Mucosa of rectum (tissue), 2 donors: ENCODE results near the gene DCAF4.

Experiments
- H3K27ac ChIP-seq, 2 donors: one replicate each; pipeline ENCODE4 v1.7.0; 2013; ENCODE audit warnings: inconsistent platforms in 2 of 2, low read depth in 2 of 2, low read length in 2 of 2
- H3K27me3 ChIP-seq, 2 donors: one replicate each; pipeline ENCODE4 v1.7.0; 2013; ENCODE audit warnings: low read length in 2 of 2; ENCODE audit not compliant: control insufficient read depth in 2 of 2, insufficient read depth in 2 of 2
- H3K36me3 ChIP-seq, 2 donors: one replicate each; pipeline ENCODE4 v1.7.0; 2013; ENCODE audit warnings: low read length in 2 of 2; ENCODE audit not compliant: control insufficient read depth in 2 of 2, insufficient read depth in 2 of 2
- H3K4me1 ChIP-seq, 2 donors: one replicate each; pipeline ENCODE4 v1.7.0; 2013; ENCODE audit warnings: low read length in 2 of 2, mild to moderate bottlenecking in 1 of 2; ENCODE audit not compliant: control insufficient read depth in 2 of 2, insufficient read depth in 2 of 2
- H3K4me3 ChIP-seq, 2 donors: one replicate each; pipeline ENCODE4 v1.7.0; 2013; ENCODE audit warnings: low read length in 2 of 2
- H3K9ac ChIP-seq, 2 donors: one replicate each; pipeline ENCODE4 v1.7.0; 2013; ENCODE audit warnings: low read length in 2 of 2, low read depth in 1 of 2, mild to moderate bottlenecking in 1 of 2
- H3K9me3 ChIP-seq, 2 donors: one replicate each; pipeline ENCODE4 v1.7.0; 2013; ENCODE audit warnings: low read length in 2 of 2; ENCODE audit not compliant: control insufficient read depth in 2 of 2
- donor health status: healthy.
- donor health status: Normal muscosa, but diverticular disease.

Gene DCAF4

DNA sequence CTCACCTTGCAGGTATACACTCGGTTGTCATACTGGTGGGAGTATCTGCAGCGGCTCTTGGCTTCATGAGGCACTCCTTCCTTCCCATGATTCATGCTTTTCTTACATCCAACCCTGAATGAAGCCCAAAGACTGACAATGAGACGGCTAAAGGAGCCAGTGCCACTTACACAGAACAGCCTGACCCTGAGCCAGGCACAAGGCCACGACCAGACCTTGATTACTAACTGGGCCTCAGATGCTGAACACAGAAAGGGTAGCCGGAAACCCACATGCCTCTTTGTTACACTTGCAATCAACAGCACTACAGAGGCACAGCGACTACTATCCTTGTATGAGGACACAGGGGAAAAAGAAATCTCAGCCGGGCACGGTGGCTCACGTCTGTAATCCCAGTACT is 52.6 kb downstream of the DCAF4 start:
- Histone ChIP-seq H3K36me3 (peaks cover 45% of the 10 kb centered on the region in 2 donors), H3K9me3 (no peaks in the 10 kb centered on the region), H3K27ac (no peak overlapping the region), H3K9ac (no peak overlapping the region), H3K27me3 (no peaks in the 10 kb centered on the region), H3K4me1 (no peaks in the 10 kb centered on the region), H3K4me3 (no peak overlapping the region)

DNA sequence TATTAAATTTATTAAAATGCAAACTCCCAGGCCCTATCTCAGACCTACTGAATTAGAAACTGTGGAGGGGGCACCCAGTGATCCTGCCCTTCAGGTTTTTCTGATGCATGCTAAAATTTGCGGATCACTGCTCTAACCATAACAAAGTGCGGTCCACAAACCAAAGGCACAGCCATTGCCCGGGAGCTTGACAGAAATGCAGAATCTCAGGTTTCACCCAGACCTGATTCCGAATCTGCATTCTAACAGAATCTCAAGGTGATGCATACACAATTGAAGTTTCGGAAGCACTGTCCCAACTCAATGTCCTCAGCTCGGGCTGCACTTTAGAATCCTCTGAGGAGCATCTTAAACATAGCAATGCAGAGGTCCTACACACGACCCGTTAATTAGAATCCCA is 54.6 kb downstream of the DCAF4 start:
- Histone ChIP-seq H3K4me1 (no peaks in the 10 kb centered on the region), H3K27ac (no peak overlapping the region), H3K27me3 (no peaks in the 10 kb centered on the region), H3K4me3 (no peak overlapping the region), H3K36me3 (peaks cover 31 to 34% of the 10 kb centered on the region in 2 donors), H3K9me3 (no peaks in the 10 kb centered on the region), H3K9ac (no peak overlapping the region)

DNA sequence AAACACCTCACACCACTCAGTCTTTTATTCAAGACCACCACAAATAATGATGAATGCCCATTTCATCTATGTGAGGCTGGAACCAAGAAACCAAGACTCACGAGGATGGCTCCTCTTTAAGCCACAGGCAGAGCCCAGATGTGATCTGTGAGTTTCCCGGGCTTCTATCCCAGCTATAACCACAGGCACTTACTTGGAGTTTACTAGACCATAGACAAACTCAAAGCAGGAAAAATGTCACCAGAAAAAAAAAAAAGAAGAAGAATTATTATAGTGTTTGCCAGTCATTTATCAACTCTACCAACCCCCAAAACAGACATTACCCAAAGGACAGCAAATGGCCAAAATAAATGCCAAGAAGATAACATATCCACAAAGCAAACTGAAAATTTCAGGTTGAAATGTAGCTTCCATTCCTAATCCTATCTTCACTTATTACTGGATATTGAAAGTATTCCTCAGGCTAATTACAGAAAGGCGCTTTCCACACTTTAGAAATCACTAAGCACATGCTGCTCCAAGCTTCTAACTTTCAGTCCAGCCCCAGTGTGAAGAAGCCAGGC is 56.0 kb downstream of the DCAF4 start:
- Histone ChIP-seq H3K9me3 (no peaks in the 10 kb centered on the region), H3K27ac (no peak overlapping the region), H3K4me3 (no peak overlapping the region), H3K27me3 (no peaks in the 10 kb centered on the region), H3K9ac (no peak overlapping the region), H3K4me1 (no peaks in the 10 kb centered on the region), H3K36me3 (peaks cover 32% of the 10 kb centered on the region in 2 donors)

DNA sequence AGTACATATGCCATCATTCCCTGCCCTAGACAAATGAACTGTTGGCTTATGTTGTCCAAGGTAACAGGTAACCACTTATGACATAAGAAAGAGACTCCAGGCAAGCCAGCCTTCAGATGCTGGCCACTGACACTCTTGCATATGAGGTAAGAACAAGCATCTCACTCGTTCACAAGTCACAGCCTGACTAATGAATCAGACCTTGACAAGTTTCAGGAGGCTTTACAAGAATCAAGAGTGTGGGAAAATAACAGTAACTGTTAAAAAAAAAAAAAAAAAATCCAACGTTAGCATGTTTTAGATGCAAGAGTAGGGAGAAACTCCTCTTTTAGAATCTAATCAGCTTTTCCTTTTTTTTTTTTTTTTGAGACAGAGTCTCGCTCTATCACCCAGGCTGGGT is 60.0 kb downstream of the DCAF4 start:
- H3K9me3 ChIP-seq: no peaks in the 10 kb centered on the region
- no peak overlapping the region for H3K9ac ChIP-seq
- no peaks in the 10 kb centered on the region for H3K27me3 ChIP-seq
- no peaks in the 10 kb centered on the region for H3K4me1 ChIP-seq
- no peak overlapping the region for H3K4me3 ChIP-seq
- no peak overlapping the region for H3K27ac ChIP-seq
- H3K36me3 ChIP-seq: peaks cover 14 to 18% of the 10 kb centered on the region in 2 donors

DNA sequence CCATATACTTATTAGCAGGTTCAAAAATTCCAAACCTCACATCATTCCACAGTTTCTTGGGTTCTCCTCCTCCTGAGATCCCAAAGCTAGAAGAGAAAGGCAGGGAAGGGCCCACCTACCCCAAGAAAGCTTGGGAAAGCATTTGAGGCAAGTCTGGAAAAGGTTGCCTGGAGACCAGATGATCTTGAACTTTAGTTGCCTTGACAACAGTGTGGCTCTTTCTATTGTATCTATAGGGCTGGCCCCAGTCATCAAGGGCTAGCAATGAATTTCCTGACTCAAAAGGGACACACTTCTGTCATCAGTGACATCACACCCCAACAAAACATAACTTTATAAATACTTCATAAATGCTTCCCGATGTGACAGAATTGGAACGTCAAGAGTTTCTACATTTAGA is 60.6 kb downstream of the DCAF4 start:
- no peaks in the 10 kb centered on the region for H3K27me3 ChIP-seq
- no peak overlapping the region for H3K9ac ChIP-seq
- H3K4me3 ChIP-seq: no peak overlapping the region
- H3K9me3 ChIP-seq: no peaks in the 10 kb centered on the region
- H3K4me1 ChIP-seq: no peaks in the 10 kb centered on the region
- peaks cover 10 to 20% of the 10 kb centered on the region in 2 donors for H3K36me3 ChIP-seq
- no peak overlapping the region for H3K27ac ChIP-seq

DNA sequence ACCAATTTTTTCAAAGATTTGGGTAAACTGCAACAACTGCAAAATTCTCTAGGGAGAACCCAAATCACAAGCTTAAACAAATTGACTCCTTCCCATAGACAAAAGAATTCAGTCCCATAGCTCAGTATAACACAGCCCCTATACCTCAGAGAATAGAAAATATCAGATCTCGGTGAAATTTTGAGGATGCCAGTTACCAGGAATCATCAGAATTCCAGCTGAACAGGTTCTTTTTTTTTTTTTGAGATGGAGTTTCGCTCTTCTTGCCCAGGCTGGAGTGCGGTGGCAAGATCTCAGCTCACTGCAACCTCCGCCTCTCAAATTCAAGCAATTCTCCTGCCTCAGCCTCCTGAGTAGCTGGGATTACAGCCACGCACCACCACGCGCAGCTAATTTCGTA is 63.9 kb downstream of the DCAF4 start:
- no peak overlapping the region for H3K27ac ChIP-seq
- no peaks in the 10 kb centered on the region for H3K27me3 ChIP-seq
- H3K36me3 ChIP-seq: peaks cover 18 to 22% of the 10 kb centered on the region in 2 donors
- no peak overlapping the region for H3K9ac ChIP-seq
- H3K4me3 ChIP-seq: no peak overlapping the region
- H3K9me3 ChIP-seq: no peaks in the 10 kb centered on the region
- no peaks in the 10 kb centered on the region for H3K4me1 ChIP-seq

DNA sequence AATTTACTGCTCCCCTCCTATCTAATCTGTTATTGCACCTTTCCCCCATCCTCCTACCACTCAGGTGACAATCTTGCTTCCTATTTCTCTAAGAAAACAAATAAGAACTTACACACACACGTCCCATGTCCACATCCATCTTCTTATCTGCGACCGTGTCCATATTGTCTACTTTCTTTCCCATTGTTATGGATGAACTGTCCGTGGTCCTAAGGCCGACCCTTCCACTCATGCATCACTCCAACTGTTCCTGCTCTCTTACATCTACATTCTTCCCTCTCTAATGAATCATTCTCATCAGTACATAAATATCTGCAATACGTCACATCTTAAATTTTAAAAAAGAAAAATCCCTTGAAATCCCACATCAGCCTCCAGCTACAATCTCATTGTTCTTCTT is 70.7 kb downstream of the DCAF4 start:
- no peak overlapping the region for H3K27ac ChIP-seq
- H3K9ac ChIP-seq: no peak overlapping the region
- peaks cover 31 to 35% of the 10 kb centered on the region in 2 donors for H3K36me3 ChIP-seq
- H3K4me3 ChIP-seq: no peak overlapping the region
- H3K9me3 ChIP-seq: no peaks in the 10 kb centered on the region
- no peaks in the 10 kb centered on the region for H3K4me1 ChIP-seq
- H3K27me3 ChIP-seq: no peaks in the 10 kb centered on the region

DNA sequence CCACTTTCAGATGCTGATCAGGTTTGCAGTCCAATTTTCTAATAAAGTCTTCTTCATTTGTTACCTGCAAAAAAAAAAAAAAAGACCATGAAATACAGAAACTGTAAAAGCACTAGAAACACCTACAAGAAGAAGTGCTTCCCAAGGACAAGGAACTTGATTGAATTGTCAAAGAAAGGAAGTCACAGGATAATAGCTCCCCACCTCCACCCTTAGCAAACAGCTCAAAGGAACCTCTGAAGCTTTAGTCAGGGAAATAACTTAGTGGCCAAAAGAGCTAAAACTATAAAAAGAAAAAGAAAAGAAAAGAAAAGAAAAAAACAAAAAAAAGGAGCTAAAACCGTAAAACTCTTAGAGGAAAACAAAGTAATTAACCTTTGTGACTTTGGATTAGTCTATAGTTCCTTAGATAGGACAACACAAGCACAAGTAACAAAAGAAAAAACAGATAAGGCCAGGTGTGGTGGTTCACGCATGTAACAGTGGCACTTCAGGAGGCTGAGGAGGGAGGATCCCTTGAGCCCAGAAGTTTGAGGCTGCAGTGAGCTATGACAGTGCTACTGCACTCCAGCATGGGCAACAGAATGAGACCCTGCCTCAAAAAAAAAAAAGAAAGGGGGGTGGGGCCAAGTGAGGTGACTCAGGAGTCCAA is 72.1 kb downstream of the DCAF4 start:
- H3K9me3 ChIP-seq: no peaks in the 10 kb centered on the region
- no peaks in the 10 kb centered on the region for H3K27me3 ChIP-seq
- H3K27ac ChIP-seq: no peak overlapping the region
- no peak overlapping the region for H3K9ac ChIP-seq
- H3K4me1 ChIP-seq: no peaks in the 10 kb centered on the region
- no peak overlapping the region for H3K4me3 ChIP-seq
- peaks cover 22 to 28% of the 10 kb centered on the region in 2 donors for H3K36me3 ChIP-seq

DNA sequence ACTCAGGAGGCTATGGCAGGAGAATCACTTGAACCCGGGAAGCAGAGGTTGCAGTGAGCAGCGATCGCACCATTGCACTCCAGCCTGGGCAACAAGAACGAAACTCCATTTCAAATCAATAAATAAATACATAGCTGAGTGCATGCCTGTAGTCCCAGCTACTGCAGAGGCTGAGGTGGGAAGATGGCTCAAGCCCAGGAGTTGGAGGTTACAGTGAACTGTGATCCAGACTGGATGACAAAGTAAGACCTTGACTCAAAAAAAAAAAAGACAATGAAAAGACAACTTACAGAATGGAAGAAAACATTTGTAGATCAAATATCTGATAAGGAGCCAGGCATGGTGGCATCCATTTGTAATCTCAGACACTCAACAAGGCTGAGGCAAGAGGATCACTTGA is 73.1 kb downstream of the DCAF4 start:
- H3K27me3 ChIP-seq: no peaks in the 10 kb centered on the region
- no peak overlapping the region for H3K27ac ChIP-seq
- no peaks in the 10 kb centered on the region for H3K4me1 ChIP-seq
- H3K9ac ChIP-seq: no peak overlapping the region
- H3K9me3 ChIP-seq: no peaks in the 10 kb centered on the region
- no peak overlapping the region for H3K4me3 ChIP-seq
- peaks cover 22 to 29% of the 10 kb centered on the region in 2 donors for H3K36me3 ChIP-seq

DNA sequence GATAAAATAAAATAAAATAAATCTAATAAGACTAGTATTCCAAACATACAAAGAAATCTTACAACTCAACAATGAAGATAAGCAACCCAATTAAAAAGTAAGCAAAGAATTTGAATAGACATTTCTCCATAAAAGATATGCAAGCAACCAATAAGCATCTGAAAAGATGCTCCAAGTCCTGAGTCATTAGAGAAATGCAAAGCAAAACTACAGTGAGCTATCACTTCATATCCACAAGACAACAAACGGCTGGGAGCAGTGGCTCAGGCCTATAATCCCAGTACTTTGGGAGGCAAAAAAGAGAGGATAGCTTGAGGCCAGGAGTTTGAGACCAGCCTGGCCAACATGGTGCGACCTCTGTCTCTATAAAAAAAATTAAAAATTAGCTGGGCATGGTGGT is 73.8 kb downstream of the DCAF4 start:
- peaks cover 20 to 26% of the 10 kb centered on the region in 2 donors for H3K36me3 ChIP-seq
- H3K27me3 ChIP-seq: no peaks in the 10 kb centered on the region
- no peaks in the 10 kb centered on the region for H3K4me1 ChIP-seq
- no peak overlapping the region for H3K9ac ChIP-seq
- no peak overlapping the region for H3K27ac ChIP-seq
- no peaks in the 10 kb centered on the region for H3K9me3 ChIP-seq
- H3K4me3 ChIP-seq: no peak overlapping the region
